Measurements from ENCODE around the gene SEMA3A. TPM values are rescaled to one million over a fixed set of nuclear protein-coding genes. Genes with fewer than 3 reads are reported as not detected.
"Not testable (repeated sequence)": the region's sequence is repeated elsewhere in the genome, so short reads cannot be mapped to it uniquely, and the experiment has no call there.

Gene SEMA3A
- total RNA-seq, 1 experiment from 2014 or later, result 14.2 TPM

DNA sequence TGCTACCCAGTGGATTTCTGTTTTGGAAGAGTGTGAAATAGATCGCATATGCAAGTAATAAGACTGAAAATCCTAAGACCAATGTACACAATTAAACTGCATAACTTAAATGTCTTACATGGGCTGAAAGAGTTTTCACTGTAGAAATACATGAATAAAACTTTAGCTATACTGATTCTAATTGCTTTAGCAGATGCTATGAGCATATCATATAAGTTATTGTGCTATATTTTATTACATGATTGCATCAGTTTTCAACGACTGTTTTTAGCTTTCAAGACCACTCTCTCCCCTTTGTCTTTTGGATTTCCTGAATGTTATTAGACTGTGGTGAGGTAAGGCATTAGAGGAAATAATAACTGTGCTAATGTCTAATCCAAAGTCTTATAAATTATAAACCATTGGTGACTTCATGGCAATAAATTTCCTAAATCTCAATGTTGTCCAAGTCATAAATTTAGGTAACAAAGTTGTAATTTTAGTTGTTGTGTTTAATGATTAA is 124.5 kb downstream of the SEMA3A start:
- Histone ChIP-seq H3K9me3 (ENCODE audit: control insufficient read depth in 1 of 2, insufficient read depth in 1 of 2, low read depth in 1 of 2, low read length in 2 of 2) (no peaks in the 10 kb centered on the region), H3K9me2 (ENCODE audit: insufficient read depth) (no peaks in the 10 kb centered on the region), H3K79me2 (ENCODE audit: insufficient read depth, low read length) (no peaks in the 10 kb centered on the region), H3K4me1 (ENCODE audit: control insufficient read depth in 1 of 2, insufficient read depth in 2 of 2, low read length in 2 of 2) (no peaks in the 10 kb centered on the region), H4K20me1 (ENCODE audit: insufficient read depth) (no peaks in the 10 kb centered on the region), H3K36me3 (ENCODE audit: control insufficient read depth in 1 of 2, insufficient read depth in 2 of 2, low read length in 2 of 2) (no peaks in the 10 kb centered on the region), H3K4me3 (replicated peaks in 1 of 2; ENCODE audit: low read depth in 1 of 2, low read length in 2 of 2) (no peak overlapping the region), H3K9ac (ENCODE audit: low read length) (no peak overlapping the region), H3K27ac (ENCODE audit: low read depth, low read length) (no peak overlapping the region), H3K27me3 (ENCODE audit: insufficient read depth, low read length) (no peaks in the 10 kb centered on the region), H2AFZ (ENCODE audit: low read depth, low read length, poor library complexity, severe bottlenecking) (no peak overlapping the region), H3K4me2 (ENCODE audit: low read length) (no peak overlapping the region)
- ChIA-PET POLR2A (no interaction called here), RAD21 (ENCODE audit: low non-redundant PET in 1 of 2, low total read pairs in 2 of 2, uncharacterized antibody in 2 of 2, unreplicated experiment in 2 of 2) (no interaction called here), CTCF (no interaction called here)
- TF ChIP-seq, protein P1, sequence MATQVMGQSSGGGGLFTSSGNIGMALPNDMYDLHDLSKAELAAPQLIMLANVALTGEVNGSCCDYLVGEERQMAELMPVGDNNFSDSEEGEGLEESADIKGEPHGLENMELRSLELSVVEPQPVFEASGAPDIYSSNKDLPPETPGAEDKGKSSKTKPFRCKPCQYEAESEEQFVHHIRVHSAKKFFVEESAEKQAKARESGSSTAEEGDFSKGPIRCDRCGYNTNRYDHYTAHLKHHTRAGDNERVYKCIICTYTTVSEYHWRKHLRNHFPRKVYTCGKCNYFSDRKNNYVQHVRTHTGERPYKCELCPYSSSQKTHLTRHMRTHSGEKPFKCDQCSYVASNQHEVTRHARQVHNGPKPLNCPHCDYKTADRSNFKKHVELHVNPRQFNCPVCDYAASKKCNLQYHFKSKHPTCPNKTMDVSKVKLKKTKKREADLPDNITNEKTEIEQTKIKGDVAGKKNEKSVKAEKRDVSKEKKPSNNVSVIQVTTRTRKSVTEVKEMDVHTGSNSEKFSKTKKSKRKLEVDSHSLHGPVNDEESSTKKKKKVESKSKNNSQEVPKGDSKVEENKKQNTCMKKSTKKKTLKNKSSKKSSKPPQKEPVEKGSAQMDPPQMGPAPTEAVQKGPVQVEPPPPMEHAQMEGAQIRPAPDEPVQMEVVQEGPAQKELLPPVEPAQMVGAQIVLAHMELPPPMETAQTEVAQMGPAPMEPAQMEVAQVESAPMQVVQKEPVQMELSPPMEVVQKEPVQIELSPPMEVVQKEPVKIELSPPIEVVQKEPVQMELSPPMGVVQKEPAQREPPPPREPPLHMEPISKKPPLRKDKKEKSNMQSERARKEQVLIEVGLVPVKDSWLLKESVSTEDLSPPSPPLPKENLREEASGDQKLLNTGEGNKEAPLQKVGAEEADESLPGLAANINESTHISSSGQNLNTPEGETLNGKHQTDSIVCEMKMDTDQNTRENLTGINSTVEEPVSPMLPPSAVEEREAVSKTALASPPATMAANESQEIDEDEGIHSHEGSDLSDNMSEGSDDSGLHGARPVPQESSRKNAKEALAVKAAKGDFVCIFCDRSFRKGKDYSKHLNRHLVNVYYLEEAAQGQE (IDR thresholded peaks at IDR 0.05; ENCODE audit: low read depth), result no peak
- no peak for TF ChIP-seq FOSL1 (IDR thresholded peaks at IDR 0.05; ENCODE audit: low read depth)
- intact Hi-C loops (cut with micrococcal nuclease), result no loop called here
- no TSS peak for BruUV-seq (replicated peaks)
- no peak for DNase-seq (ENCODE audit: low read depth, low spot score)
- ATAC-seq, result no peak

DNA sequence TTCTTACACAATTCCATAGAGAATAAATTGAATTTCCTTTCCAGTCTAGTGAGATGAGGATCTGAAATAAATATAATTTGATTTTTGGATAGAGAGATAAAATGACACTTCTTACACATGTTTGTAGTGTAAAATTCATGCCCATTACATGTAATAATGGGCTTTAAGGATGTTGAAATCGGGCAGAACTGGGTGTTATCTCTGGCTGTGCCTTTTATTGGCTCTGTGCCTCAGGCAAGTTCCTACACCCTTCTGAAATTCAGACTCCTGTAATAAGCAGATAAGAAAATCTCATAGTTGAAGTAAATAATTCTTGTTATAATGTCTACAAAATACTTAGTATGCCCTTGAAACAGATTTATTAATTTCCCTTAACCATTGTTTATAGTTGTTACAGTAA is 125.6 kb downstream of the SEMA3A start:
- ChIA-PET POLR2A (no interaction called here), RAD21 (ENCODE audit: low non-redundant PET in 1 of 2, low total read pairs in 2 of 2, uncharacterized antibody in 2 of 2, unreplicated experiment in 2 of 2) (no interaction called here), CTCF (no interaction called here)
- H3K27me3 ChIP-seq (ENCODE audit: insufficient read depth, low read length), result no peaks in the 10 kb centered on the region
- H3K79me2 ChIP-seq (ENCODE audit: insufficient read depth, low read length), result no peaks in the 10 kb centered on the region
- no peak overlapping the region for H3K27ac ChIP-seq (ENCODE audit: low read depth, low read length)
- intact Hi-C loops (cut with micrococcal nuclease), result no loop called here
- TF ChIP-seq EZH2 (IDR thresholded peaks at IDR 0.05), result no peak
- TF ChIP-seq EGR1 (IDR thresholded peaks at IDR 0.05; ENCODE audit: low read depth), result no peak
- TF ChIP-seq FOSL1 (IDR thresholded peaks at IDR 0.05; ENCODE audit: low read depth), result no peak
- TF ChIP-seq ELF1 (IDR thresholded peaks at IDR 0.05; ENCODE audit: borderline replicate concordance, low read depth), result no peak
- TF ChIP-seq POLR2AphosphoS5 (IDR thresholded peaks at IDR 0.05; ENCODE audit: low read depth, low read length), result no peak
- TF ChIP-seq, protein P2, sequence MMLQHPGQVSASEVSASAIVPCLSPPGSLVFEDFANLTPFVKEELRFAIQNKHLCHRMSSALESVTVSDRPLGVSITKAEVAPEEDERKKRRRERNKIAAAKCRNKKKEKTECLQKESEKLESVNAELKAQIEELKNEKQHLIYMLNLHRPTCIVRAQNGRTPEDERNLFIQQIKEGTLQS (IDR thresholded peaks at IDR 0.05), result no peak
- TF ChIP-seq SP1 (IDR thresholded peaks at IDR 0.05; ENCODE audit: low read depth), result no peak
- TF ChIP-seq CEBPB (IDR thresholded peaks at IDR 0.05; ENCODE audit: low read depth), result no peak
- no peak for TF ChIP-seq ZFX (IDR thresholded peaks at IDR 0.05)
- no peaks in the 10 kb centered on the region for H3K9me3 ChIP-seq (ENCODE audit: control insufficient read depth in 1 of 2, insufficient read depth in 1 of 2, low read depth in 1 of 2, low read length in 2 of 2)
- H3K9me2 ChIP-seq (ENCODE audit: insufficient read depth), result no peaks in the 10 kb centered on the region
- H3K36me3 ChIP-seq (ENCODE audit: control insufficient read depth in 1 of 2, insufficient read depth in 2 of 2, low read length in 2 of 2), result no peaks in the 10 kb centered on the region
- DNase-seq (ENCODE audit: low read depth, low spot score) (no peak), ATAC-seq (no peak)
- H2AFZ ChIP-seq (ENCODE audit: low read depth, low read length, poor library complexity, severe bottlenecking), result no peak overlapping the region
- H3K4me3 ChIP-seq (replicated peaks in 1 of 2; ENCODE audit: low read depth in 1 of 2, low read length in 2 of 2), result no peak overlapping the region
- H3K9ac ChIP-seq (ENCODE audit: low read length), result no peak overlapping the region
- no TSS peak for BruUV-seq (replicated peaks)
- no peaks in the 10 kb centered on the region for H3K4me1 ChIP-seq (ENCODE audit: control insufficient read depth in 1 of 2, insufficient read depth in 2 of 2, low read length in 2 of 2)
- no peaks in the 10 kb centered on the region for H4K20me1 ChIP-seq (ENCODE audit: insufficient read depth)
- no peak overlapping the region for H3K4me2 ChIP-seq (ENCODE audit: low read length)

DNA sequence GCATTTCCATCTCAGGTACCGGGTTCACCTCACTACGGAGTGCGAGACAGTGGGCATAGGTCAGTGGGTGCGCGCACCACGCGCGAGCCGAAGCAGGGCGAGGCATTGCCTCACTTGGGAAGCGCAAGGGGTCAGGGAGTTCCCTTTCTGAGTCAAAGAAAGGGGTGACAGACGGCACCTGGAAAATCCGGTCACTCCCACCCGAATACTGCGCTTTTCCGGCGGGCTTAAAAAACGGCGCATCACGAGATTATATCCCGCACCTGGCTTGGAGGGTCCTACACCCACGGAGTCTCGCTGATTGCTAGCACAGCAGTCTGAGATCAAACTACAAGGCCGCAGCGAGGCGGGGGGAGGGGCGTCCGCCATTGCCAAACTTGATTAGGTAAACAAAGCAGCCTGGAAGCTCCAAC is 132.1 kb downstream of the SEMA3A start:
- POLR2A ChIA-PET; CTCF ChIA-PET; H3K4me3 ChIP-seq (replicated peaks in 1 of 2; ENCODE audit: low read depth in 1 of 2, low read length in 2 of 2); H3K4me2 ChIP-seq (ENCODE audit: low read length); H3K9me2 ChIP-seq (ENCODE audit: insufficient read depth); BruUV-seq (replicated peaks); H2AFZ ChIP-seq (ENCODE audit: low read depth, low read length, poor library complexity, severe bottlenecking); H3K27me3 ChIP-seq (ENCODE audit: insufficient read depth, low read length); H3K9ac ChIP-seq (ENCODE audit: low read length); DNase-seq (ENCODE audit: low read depth, low spot score); ATAC-seq; intact Hi-C loops (cut with micrococcal nuclease); H3K27ac ChIP-seq (ENCODE audit: low read depth, low read length); RAD21 ChIA-PET (ENCODE audit: low non-redundant PET in 1 of 2, low total read pairs in 2 of 2, uncharacterized antibody in 2 of 2, unreplicated experiment in 2 of 2); H4K20me1 ChIP-seq (ENCODE audit: insufficient read depth); H3K9me3 ChIP-seq (ENCODE audit: control insufficient read depth in 1 of 2, insufficient read depth in 1 of 2, low read depth in 1 of 2, low read length in 2 of 2); H3K36me3 ChIP-seq (ENCODE audit: control insufficient read depth in 1 of 2, insufficient read depth in 2 of 2, low read length in 2 of 2); H3K79me2 ChIP-seq (ENCODE audit: insufficient read depth, low read length): not testable (repeated sequence)
- peaks cover 2 to 13% of the 10 kb centered on the region in 2 experiments; a peak in 2 of 4 replicates for H3K4me1 ChIP-seq (ENCODE audit: control insufficient read depth in 1 of 2, insufficient read depth in 2 of 2, low read length in 2 of 2)
